GM23248 (cell line): Measurements from ENCODE around the gene AGAP1. TPM values are rescaled to one million over a fixed set of nuclear protein-coding genes. Genes with fewer than 3 reads are reported as not detected.

Experiments
- DNase-seq: peaks from one replicate; pipeline ENCODE4 v3.0.0-alpha.2; 2015
- H2AFZ ChIP-seq: fragments of 200-600 bp; sonication (generic); 2 replicates; pipeline ENCODE4 v1.6.1; 2016; ENCODE audit warnings: antibody characterized with exemption
- H3F3A ChIP-seq: fragments of 200-600 bp; sonication (generic); 2 replicates; pipeline ENCODE4 v1.6.1; 2016; ENCODE audit warnings: mild to moderate bottlenecking, antibody characterized with exemption, mixed run types; ENCODE audit not compliant: insufficient read depth
- H3K27ac ChIP-seq: fragments of 200-600 bp; sonication (generic); 2 replicates; pipeline ENCODE4 v1.5.1; 2016; ENCODE audit warnings: mild to moderate bottlenecking
- H3K27me3 ChIP-seq: fragments of 200-600 bp; sonication (generic); replicated peaks from 2 replicates; pipeline ENCODE4 v1.6.1; 2016; ENCODE audit warnings: mild to moderate bottlenecking; ENCODE audit not compliant: insufficient read depth
- H3K36me3 ChIP-seq: fragments of 200-600 bp; sonication (generic); 2 replicates; pipeline ENCODE4 v1.6.1; 2016; ENCODE audit warnings: low read depth, mild to moderate bottlenecking
- H3K4me1 ChIP-seq: fragments of 200-600 bp; sonication (generic); 2 replicates; pipeline ENCODE4 v1.6.1; 2016; ENCODE audit warnings: mild to moderate bottlenecking; ENCODE audit not compliant: insufficient read depth
- H3K4me2 ChIP-seq: fragments of 200-600 bp; sonication (generic); one replicate; pipeline ENCODE4 v1.6.1; 2016; ENCODE audit warnings: mild to moderate bottlenecking; ENCODE audit not compliant: unreplicated experiment
- H3K4me3 ChIP-seq: fragments of 200-600 bp; sonication (generic); 2 replicates; pipeline ENCODE4 v1.5.1; 2016; ENCODE audit warnings: mild to moderate bottlenecking
- H3K79me2 ChIP-seq: fragments of 200-600 bp; sonication (generic); 2 replicates; pipeline ENCODE4 v1.6.1; 2016; ENCODE audit warnings: mild to moderate bottlenecking; ENCODE audit not compliant: insufficient read depth
- H3K9ac ChIP-seq: fragments of 200-600 bp; sonication (generic); 2 replicates; pipeline ENCODE4 v1.6.1; 2016; ENCODE audit warnings: mild to moderate bottlenecking
- H3K9me2 ChIP-seq: fragments of 200-600 bp; sonication (generic); 2 replicates; pipeline ENCODE4 v1.6.1; 2016; ENCODE audit warnings: mixed run types, mild to moderate bottlenecking, moderate library complexity; ENCODE audit not compliant: insufficient read depth
- H3K9me3 ChIP-seq: fragments of 200-600 bp; sonication (generic); one replicate; pipeline ENCODE4 v1.6.1; 2017; ENCODE audit warnings: low read depth
- H4K20me1 ChIP-seq: fragments of 200-600 bp; sonication (generic); 2 replicates; pipeline ENCODE4 v1.6.0; 2016; ENCODE audit not compliant: insufficient read depth
- EZH2 ChIP-seq: fragments of 200-600 bp; sonication (generic); IDR thresholded peaks from 2 replicates; pipeline ENCODE4 v1.6.1; 2018; ENCODE audit warnings: antibody characterized with exemption, mild to moderate bottlenecking; ENCODE audit not compliant: insufficient read depth, poor library complexity, severe bottlenecking
- EZH2phosphoT487 ChIP-seq: fragments of 200-600 bp; sonication (generic); IDR thresholded peaks from 2 replicates; pipeline ENCODE4 v1.6.1; 2018; ENCODE audit warnings: antibody characterized with exemption, moderate library complexity, mild to moderate bottlenecking, low read depth; ENCODE audit not compliant: insufficient read depth
- WGBS, 2 experiments: methylation state at CpG; one replicate each; pipeline ENCODE4 v1.1.6; 2015 to 2017; ENCODE audit warnings: low lambda C conversion rate in 2 of 2, low coverage in 1 of 2; ENCODE audit errors: missing lambda C conversion rate in 2 of 2; 5-methylcytosine and 5-hydroxymethylcytosine counted together
- in situ Hi-C: fragments of 300-500 bp; cut with MboI; formaldehyde crosslinking; loops from 2 replicates; pipeline ENCODE4 v1.15.0; 2020
- polyA plus RNA-seq: library from polyadenylated mRNA; unstranded; fragments of >200 nt; fragmentation: Nextera tagmentation; extraction: Ambion mirVana; gene quantifications from 2 replicates; pipeline ENCODE4 v1.2.1, GENCODE V29; 2016
- total RNA-seq: library from RNA; depleted of rRNA; stranded (reverse); fragments of >200 nt; shearing (Covaris generic); gene quantifications from 2 replicates; pipeline ENCODE4 v1.2.3, GENCODE V29; 2014

AGAP1 gene
- total and polyA plus RNA-seq, 2 experiments from 2014 or later, result 2.2 to 9.9 TPM

- Histone ChIP-seq H3K9ac (no peak overlapping the region), H4K20me1 (no peaks in the 10 kb centered on the region), H3K27me3 (no peaks in the 10 kb centered on the region), H3K4me3 (no peak overlapping the region), H3K79me2 (peaks cover 61% of the 10 kb centered on the region), H2AFZ (no peak overlapping the region), H3K4me2 (no peak overlapping the region), H3K27ac (no peak overlapping the region), H3K9me3 (no peaks in the 10 kb centered on the region), H3K9me2 (no peaks in the 10 kb centered on the region), H3K4me1 (peaks cover 70% of the 10 kb centered on the region), H3K36me3 (no peaks in the 10 kb centered on the region), H3F3A (peaks cover 65% of the 10 kb centered on the region)
- DNase-seq, result no peak
- WGBS, 2 experiments, result 76 to 83% methylated on average over 7 of the region's 7 CpGs
- in situ Hi-C loops, result no loop called here
- TF ChIP-seq EZH2phosphoT487, result no peak
- no peak for TF ChIP-seq EZH2
These were observed 144.1 kb downstream of the AGAP1 start for GRCh38 chr2:235637896-235638295.

GRCh38 chr2:235638541-235639427 lies 144.9 kb downstream of the AGAP1 start:
- Histone ChIP-seq H3K79me2 (peaks cover 60% of the 10 kb centered on the region), H3K4me3 (no peak overlapping the region), H3K9me3 (no peaks in the 10 kb centered on the region), H3F3A (peaks cover 73% of the 10 kb centered on the region), H3K27me3 (no peaks in the 10 kb centered on the region), H3K27ac (peak overlapping the region; percentile 86), H3K4me1 (peaks cover 71% of the 10 kb centered on the region), H2AFZ (no peak overlapping the region), H3K36me3 (no peaks in the 10 kb centered on the region), H3K9ac (peak overlapping the region; percentile 78), H4K20me1 (no peaks in the 10 kb centered on the region), H3K4me2 (peak overlapping the region; percentile 36), H3K9me2 (no peaks in the 10 kb centered on the region)
- no peak for DNase-seq
- WGBS, 2 experiments, result 37 to 42% methylated on average over 12 of the region's 12 CpGs
- in situ Hi-C loops, result no loop called here
- TF ChIP-seq EZH2 (no peak), EZH2phosphoT487 (no peak)

GRCh38 chr2:235639428-235639773 lies 145.6 kb downstream of the AGAP1 start:
- H3K4me2 ChIP-seq, result peak overlapping the region; percentile 36
- H3K27me3 ChIP-seq, result no peaks in the 10 kb centered on the region
- no peak for TF ChIP-seq EZH2phosphoT487
- no peak for TF ChIP-seq EZH2
- H3K27ac ChIP-seq, result peak overlapping the region; percentile 86
- peaks cover 70% of the 10 kb centered on the region for H3K4me1 ChIP-seq
- peaks cover 69% of the 10 kb centered on the region for H3F3A ChIP-seq
- in situ Hi-C loops, result no loop called here
- H3K9ac ChIP-seq, result peak overlapping the region; percentile 78
- H4K20me1 ChIP-seq, result no peaks in the 10 kb centered on the region
- 0 to 4% methylated on average over 8 of the region's 8 CpGs for WGBS, 2 experiments
- H3K79me2 ChIP-seq, result peaks cover 59% of the 10 kb centered on the region
- H3K9me3 ChIP-seq, result no peaks in the 10 kb centered on the region
- H2AFZ ChIP-seq, result no peak overlapping the region
- DNase-seq, result peak; percentile 97
- H3K9me2 ChIP-seq, result no peaks in the 10 kb centered on the region
- no peak overlapping the region for H3K4me3 ChIP-seq
- H3K36me3 ChIP-seq, result no peaks in the 10 kb centered on the region

- H2AFZ ChIP-seq, result no peak overlapping the region
- H3K27ac ChIP-seq, result peak overlapping the region; percentile 86
- peak overlapping the region; percentile 78 for H3K9ac ChIP-seq
- H3K36me3 ChIP-seq, result no peaks in the 10 kb centered on the region
- H3F3A ChIP-seq, result peaks cover 64% of the 10 kb centered on the region
- H3K4me1 ChIP-seq, result peaks cover 69% of the 10 kb centered on the region
- no peaks in the 10 kb centered on the region for H4K20me1 ChIP-seq
- H3K9me2 ChIP-seq, result no peaks in the 10 kb centered on the region
- H3K27me3 ChIP-seq, result no peaks in the 10 kb centered on the region
- DNase-seq, result peak; percentile 36
- WGBS, 2 experiments, result 58 to 68% methylated on average over 2 of the region's 2 CpGs
- in situ Hi-C loops, result no loop called here
- H3K4me3 ChIP-seq, result no peak overlapping the region
- H3K9me3 ChIP-seq, result no peaks in the 10 kb centered on the region
- peak overlapping the region; percentile 31 for H3K4me2 ChIP-seq
- H3K79me2 ChIP-seq, result peaks cover 64% of the 10 kb centered on the region
- TF ChIP-seq EZH2phosphoT487, result no peak
- no peak for TF ChIP-seq EZH2
These were observed 146.0 kb downstream of the AGAP1 start for GRCh38 chr2:235639885-235640284.
